Peyer's patch (tissue), 4 donors: Measurements from ENCODE around the gene KAZN. TPM values are rescaled to one million over a fixed set of nuclear protein-coding genes. Genes with fewer than 3 reads are reported as not detected.

Experiments
- DNase-seq, 3 donors: peaks; one replicate each; pipeline ENCODE4 v3.0.0-alpha.2; 2017 to 2019
- H3K27ac ChIP-seq, 4 donors: fragments of 200-600 bp; sonication (generic); one replicate each; pipeline ENCODE4 v1.5.1; 2016 to 2019
- H3K27me3 ChIP-seq, 2 donors: fragments of 200-600 bp; sonication (generic); one replicate each; pipeline ENCODE4 v1.5.1; 2019
- H3K36me3 ChIP-seq, 3 donors: fragments of 200-600 bp; sonication (generic); one replicate each; pipeline ENCODE4 v1.5.1; 2016 to 2019
- H3K4me1 ChIP-seq, 4 donors: fragments of 200-600 bp; sonication (generic); one replicate each; pipeline ENCODE4 v1.5.1; 2016 to 2019
- H3K4me3 ChIP-seq, 4 donors: fragments of 200-600 bp; sonication (generic); 1 replicate in 3 of 4; 2 replicates in 1 of 4; pipeline ENCODE4 v1.5.1; 2016 to 2019; ENCODE audit warnings: mild to moderate bottlenecking in 1 of 4
- H3K9me3 ChIP-seq, 4 donors: fragments of 200-600 bp; sonication (generic); one replicate each; pipeline ENCODE4 v1.5.1; 2016 to 2019; ENCODE audit warnings: mild to moderate bottlenecking in 1 of 4
- POLR2A ChIP-seq, 2 donors: fragments of 450-650 bp; IDR thresholded peaks; one replicate each; pipeline ENCODE4 v1.5.1; 2017; ENCODE audit warnings: antibody characterized with exemption in 2 of 2, mild to moderate bottlenecking in 2 of 2, moderate library complexity in 2 of 2
- total RNA-seq, 4 donors: library from RNA; depleted of rRNA; stranded (reverse); fragments of >200 nt; gene quantifications; one replicate each; pipeline ENCODE4 v1.1.0, GENCODE V29; 2016
- TF ChIP-seq, protein P1 (sequence below), 6 experiments: fragments of 450-650 bp in 4 of 6; fragments of 200-600 bp in 2 of 6; sonication (generic) in 1 of 6; IDR thresholded peaks; one replicate each; pipeline ENCODE4 v1.5.1; 2017 to 2019; ENCODE audit warnings: antibody characterized with exemption in 6 of 6, mild to moderate bottlenecking in 3 of 6, moderate library complexity in 1 of 6

The KAZN gene
- total RNA-seq, 4 donors from 2014 or later: 14.9 to 25.5 (median 21.7) TPM

DNA sequence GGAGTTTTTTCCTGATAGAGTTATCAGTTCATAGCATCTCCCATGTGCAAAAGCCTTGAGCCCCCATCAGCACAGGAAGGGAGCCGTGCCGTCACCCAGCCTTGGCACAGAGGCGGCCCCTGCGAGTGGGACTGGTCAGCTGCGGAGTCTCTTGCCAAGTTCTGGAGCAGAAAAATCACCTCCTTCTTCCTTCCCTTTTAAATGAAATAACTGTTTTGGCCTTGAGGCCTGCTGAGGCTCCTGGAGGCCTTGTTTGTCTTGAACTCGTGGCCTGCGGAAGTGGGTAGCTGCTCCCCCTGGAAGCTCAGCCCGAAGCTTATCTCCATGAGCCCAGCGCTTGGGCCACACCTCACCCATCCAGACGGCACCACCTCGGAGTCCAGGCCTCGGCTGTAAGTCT lies 409.4 kb downstream of the KAZN start:
- H3K27ac ChIP-seq: no peak overlapping the region

DNA sequence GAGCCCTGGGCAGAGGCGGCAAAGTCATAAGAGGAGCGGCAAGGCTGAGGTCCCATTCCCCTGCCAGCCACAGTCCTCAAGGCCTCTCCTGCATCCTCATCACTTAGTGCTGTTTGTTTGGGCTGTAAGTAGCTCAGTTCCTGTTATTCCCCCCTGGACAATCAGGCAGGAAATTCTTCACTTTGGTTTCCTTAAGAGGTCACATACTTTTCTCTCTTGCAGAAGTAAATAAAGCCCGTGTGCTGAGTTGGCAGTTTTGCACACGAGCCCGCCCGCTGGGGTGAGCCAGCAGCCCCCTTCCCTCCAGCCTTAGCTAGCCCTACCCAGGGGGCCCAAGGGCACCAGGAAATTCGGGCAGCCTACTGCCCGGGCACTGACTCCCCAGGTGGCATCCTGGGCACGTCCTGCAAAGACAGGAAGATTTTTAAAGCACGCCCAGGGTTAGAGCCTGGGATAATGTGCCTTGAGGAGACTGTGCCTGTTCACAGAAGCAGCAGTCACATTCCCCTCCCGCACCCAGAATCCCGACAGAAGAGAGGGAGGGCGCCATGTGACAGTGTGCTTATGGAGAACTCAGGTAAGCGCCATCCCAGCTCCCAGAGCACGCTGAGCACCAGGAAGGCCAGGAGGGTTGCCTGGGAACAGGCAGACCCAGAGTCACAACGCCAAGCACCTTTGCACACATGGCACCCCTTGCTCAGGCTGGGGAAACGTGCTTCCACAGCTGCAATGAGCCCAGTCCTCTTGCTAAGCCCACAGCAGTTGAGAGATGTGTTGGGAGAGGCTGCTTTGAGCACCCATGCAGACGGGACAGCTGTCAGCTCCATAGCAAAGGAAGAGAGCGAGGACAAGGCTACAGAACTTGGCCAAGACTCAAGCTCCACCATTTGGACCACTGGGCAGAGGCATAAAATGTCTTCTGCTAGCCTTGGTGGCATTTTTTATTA lies 410.6 kb downstream of the KAZN start:
- H3K27ac ChIP-seq: no peak overlapping the region
- H3K27me3 ChIP-seq: no peaks in the 10 kb centered on the region
- TF ChIP-seq POLR2A (IDR thresholded peaks at IDR 0.05): no peak
- TF ChIP-seq, protein P1, sequence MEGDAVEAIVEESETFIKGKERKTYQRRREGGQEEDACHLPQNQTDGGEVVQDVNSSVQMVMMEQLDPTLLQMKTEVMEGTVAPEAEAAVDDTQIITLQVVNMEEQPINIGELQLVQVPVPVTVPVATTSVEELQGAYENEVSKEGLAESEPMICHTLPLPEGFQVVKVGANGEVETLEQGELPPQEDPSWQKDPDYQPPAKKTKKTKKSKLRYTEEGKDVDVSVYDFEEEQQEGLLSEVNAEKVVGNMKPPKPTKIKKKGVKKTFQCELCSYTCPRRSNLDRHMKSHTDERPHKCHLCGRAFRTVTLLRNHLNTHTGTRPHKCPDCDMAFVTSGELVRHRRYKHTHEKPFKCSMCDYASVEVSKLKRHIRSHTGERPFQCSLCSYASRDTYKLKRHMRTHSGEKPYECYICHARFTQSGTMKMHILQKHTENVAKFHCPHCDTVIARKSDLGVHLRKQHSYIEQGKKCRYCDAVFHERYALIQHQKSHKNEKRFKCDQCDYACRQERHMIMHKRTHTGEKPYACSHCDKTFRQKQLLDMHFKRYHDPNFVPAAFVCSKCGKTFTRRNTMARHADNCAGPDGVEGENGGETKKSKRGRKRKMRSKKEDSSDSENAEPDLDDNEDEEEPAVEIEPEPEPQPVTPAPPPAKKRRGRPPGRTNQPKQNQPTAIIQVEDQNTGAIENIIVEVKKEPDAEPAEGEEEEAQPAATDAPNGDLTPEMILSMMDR (IDR thresholded peaks at IDR 0.05): no peak
- H3K9me3 ChIP-seq: no peaks in the 10 kb centered on the region
- H3K4me3 ChIP-seq: no peak overlapping the region
- DNase-seq: no peak
- H3K4me1 ChIP-seq: no peaks in the 10 kb centered on the region
- H3K36me3 ChIP-seq: no peaks in the 10 kb centered on the region

More for the DNA sequence above, 409.4 kb downstream of the KAZN start:
- no peaks in the 10 kb centered on the region for H3K9me3 ChIP-seq
- no peaks in the 10 kb centered on the region for H3K36me3 ChIP-seq
- TF ChIP-seq POLR2A (IDR thresholded peaks at IDR 0.05): no peak
- no peaks in the 10 kb centered on the region for H3K4me1 ChIP-seq
- DNase-seq: no peak
- no peaks in the 10 kb centered on the region for H3K27me3 ChIP-seq
- H3K4me3 ChIP-seq: no peak overlapping the region

DNA sequence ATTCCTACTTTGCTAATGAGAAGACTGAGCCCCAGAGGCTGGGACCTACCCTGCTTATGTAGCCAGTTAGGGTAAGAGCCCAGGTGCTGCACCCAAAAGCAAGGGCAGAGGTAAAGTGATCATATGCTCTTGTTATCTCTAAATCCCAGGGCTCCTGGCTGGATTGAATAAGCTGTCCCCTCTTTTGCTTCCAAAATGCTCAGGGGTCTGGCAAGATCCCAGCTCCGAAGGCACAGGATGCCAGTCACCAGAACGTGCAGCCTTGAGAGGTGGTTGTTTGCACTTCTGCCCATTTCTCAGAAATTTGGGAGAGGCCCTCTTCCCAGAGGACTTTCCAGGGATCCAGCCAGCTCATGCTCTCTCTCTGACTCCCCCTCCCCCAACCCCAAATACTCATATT lies 412.7 kb downstream of the KAZN start:
- H3K9me3 ChIP-seq: no peaks in the 10 kb centered on the region
- DNase-seq: no peak
- no peak overlapping the region for H3K4me3 ChIP-seq
- H3K4me1 ChIP-seq: no peaks in the 10 kb centered on the region
- H3K27me3 ChIP-seq: no peaks in the 10 kb centered on the region
- no peak overlapping the region for H3K27ac ChIP-seq
- TF ChIP-seq POLR2A (IDR thresholded peaks at IDR 0.05): no peak
- TF ChIP-seq, protein P1 (IDR thresholded peaks at IDR 0.05): no peak
- no peaks in the 10 kb centered on the region for H3K36me3 ChIP-seq

DNA sequence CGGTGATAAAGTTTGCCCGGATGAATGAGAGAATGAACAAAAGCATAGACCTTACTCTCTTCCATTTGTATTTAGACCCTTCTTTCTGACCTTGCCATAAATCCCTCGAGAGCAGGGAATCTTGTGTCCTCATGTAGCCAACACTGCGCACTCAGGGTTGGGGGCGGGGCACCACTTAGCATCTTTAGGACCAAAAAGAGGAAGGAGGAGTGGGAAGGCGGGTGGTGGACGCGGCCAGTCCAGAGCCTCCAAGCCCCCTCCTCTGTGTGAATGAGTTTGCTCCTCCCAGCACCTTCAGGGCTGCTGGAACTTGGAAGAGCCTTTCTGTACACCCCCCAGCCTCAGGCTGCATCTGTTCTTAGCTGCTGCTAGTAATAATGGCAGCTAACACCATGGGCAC lies 413.2 kb downstream of the KAZN start:
- TF ChIP-seq, protein P1 (IDR thresholded peaks at IDR 0.05): no peak
- no peak for TF ChIP-seq POLR2A (IDR thresholded peaks at IDR 0.05)

DNA sequence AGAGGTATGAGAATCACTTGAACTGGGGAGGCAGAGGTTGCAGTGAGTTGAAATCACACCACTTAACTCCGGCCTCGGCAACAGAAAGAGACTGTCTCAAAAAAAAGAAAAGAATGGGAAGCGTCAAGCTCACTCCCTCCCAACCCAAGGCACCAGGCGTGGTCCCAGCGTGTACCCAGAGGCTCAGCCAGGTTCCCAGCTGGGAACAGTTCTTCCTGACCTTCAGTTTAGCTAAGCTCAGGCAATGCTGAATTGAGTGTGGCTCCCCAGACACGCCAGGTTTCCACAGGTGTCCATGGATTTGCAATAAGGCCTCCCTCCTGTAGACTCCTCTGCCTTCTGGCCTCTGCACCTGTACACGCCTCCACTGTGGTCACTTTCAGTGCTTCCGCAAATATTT lies 414.3 kb downstream of the KAZN start:
- TF ChIP-seq POLR2A (IDR thresholded peaks at IDR 0.05): no peak
- TF ChIP-seq, protein P1 (IDR thresholded peaks at IDR 0.05): no peak
- no peaks in the 10 kb centered on the region for H3K36me3 ChIP-seq
- no peaks in the 10 kb centered on the region for H3K4me1 ChIP-seq

More for the DNA sequence above, 413.2 kb downstream of the KAZN start:
- H3K36me3 ChIP-seq: no peaks in the 10 kb centered on the region
- H3K27ac ChIP-seq: no peak overlapping the region
- no peaks in the 10 kb centered on the region for H3K9me3 ChIP-seq
- DNase-seq: no peak
- no peaks in the 10 kb centered on the region for H3K4me1 ChIP-seq
- no peak overlapping the region for H3K4me3 ChIP-seq
- no peaks in the 10 kb centered on the region for H3K27me3 ChIP-seq

DNA sequence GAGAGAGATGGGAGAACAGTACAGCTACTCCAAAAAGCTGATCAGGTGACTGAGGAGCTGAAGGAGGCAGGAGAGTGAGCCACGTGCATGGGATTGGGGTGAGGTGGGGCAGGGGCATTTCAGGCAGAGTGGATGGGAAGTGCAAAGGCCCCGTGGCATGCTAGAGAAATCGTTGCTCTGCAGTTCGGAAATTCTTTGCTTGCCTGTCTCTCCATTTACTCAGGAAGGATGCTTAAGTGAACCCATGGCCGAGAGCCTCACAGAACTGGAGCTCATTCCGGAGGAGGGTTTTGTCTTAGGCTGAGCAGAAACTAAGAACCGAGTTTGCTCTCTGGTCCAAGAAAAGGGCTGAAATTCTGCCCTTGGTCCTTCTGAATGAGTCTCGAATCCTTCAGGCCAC lies 415.3 kb downstream of the KAZN start:
- H3K4me3 ChIP-seq: no peak overlapping the region
- H3K36me3 ChIP-seq: no peaks in the 10 kb centered on the region
- no peaks in the 10 kb centered on the region for H3K27me3 ChIP-seq

More for the DNA sequence above, 414.3 kb downstream of the KAZN start:
- no peak for DNase-seq
- Histone ChIP-seq H3K9me3 (no peaks in the 10 kb centered on the region), H3K27ac (no peak overlapping the region), H3K27me3 (no peaks in the 10 kb centered on the region), H3K4me3 (no peak overlapping the region)

More for the DNA sequence above, 415.3 kb downstream of the KAZN start:
- DNase-seq: no peak
- no peaks in the 10 kb centered on the region for H3K4me1 ChIP-seq
- H3K9me3 ChIP-seq: no peaks in the 10 kb centered on the region
- H3K27ac ChIP-seq: no peak overlapping the region
- TF ChIP-seq POLR2A (IDR thresholded peaks at IDR 0.05): no peak
- TF ChIP-seq, protein P1 (IDR thresholded peaks at IDR 0.05): no peak
